Heart left ventricle (tissue), 16 donors: ENCODE results near the gene ARGFX. TPM values are rescaled to one million over a fixed set of nuclear protein-coding genes. Genes with fewer than 3 reads are reported as not detected.

ENCODE experiments used
- ATAC-seq, 4 donors: fragments of 200-7000 bp; cut with Tn5 transposase; one replicate each; pipeline ENCODE4 v1.9.1; 2020 to 2022; ENCODE audit warnings: moderate library complexity in 4 of 4, mild to moderate bottlenecking in 3 of 4, moderate number of reproducible peaks in 1 of 4
- DNase-seq, 5 donors: peaks; one replicate each; pipeline ENCODE4 v3.0.0-alpha.2; 2020
- H3K27ac ChIP-seq, 12 donors: fragments of 200-600 bp; sonication (generic) in 4 of 12; one replicate each; pipeline versions ENCODE4 v1.5.0 to v1.8.0; 2016 to 2022; ENCODE audit warnings: mild to moderate bottlenecking in 2 of 12
- H3K27me3 ChIP-seq, 9 donors: fragments of 200-600 bp; sonication (generic) in 2 of 9; one replicate each; pipeline versions ENCODE4 v1.5.1 to v1.8.0; 2016 to 2022; ENCODE audit warnings: mild to moderate bottlenecking in 3 of 9
- H3K36me3 ChIP-seq, 9 donors: fragments of 200-600 bp; sonication (generic) in 2 of 9; one replicate each; pipeline versions ENCODE4 v1.5.0 to v1.8.0; 2018 to 2022; ENCODE audit warnings: mild to moderate bottlenecking in 2 of 9
- H3K4me1 ChIP-seq, 12 donors: fragments of 200-600 bp; sonication (generic) in 4 of 12; one replicate each; pipeline versions ENCODE4 v1.5.0 to v1.8.0; 2016 to 2022; ENCODE audit warnings: mild to moderate bottlenecking in 3 of 12
- H3K4me3 ChIP-seq, 12 donors: fragments of 200-600 bp; sonication (generic) in 4 of 12; one replicate each; pipeline versions ENCODE4 v1.5.0 to v1.8.0; 2017 to 2022; ENCODE audit warnings: mild to moderate bottlenecking in 9 of 12, moderate library complexity in 4 of 12
- H3K9me3 ChIP-seq, 12 donors: fragments of 200-600 bp; sonication (generic) in 4 of 12; one replicate each; pipeline versions ENCODE4 v1.5.0 to v1.8.0; 2016 to 2022; ENCODE audit warnings: mild to moderate bottlenecking in 1 of 12
- CTCF ChIP-seq, 12 donors: fragments of 200-600 bp; sonication (generic) in 4 of 12; IDR thresholded peaks; one replicate each; pipeline versions ENCODE4 v1.5.0 to v1.8.0; 2018 to 2022; ENCODE audit warnings: antibody characterized with exemption in 12 of 12, mild to moderate bottlenecking in 5 of 12
- POLR2A ChIP-seq, 2 donors: fragments of 450-650 bp; IDR thresholded peaks; one replicate each; pipeline ENCODE4 v1.6.1; 2017; ENCODE audit warnings: antibody characterized with exemption in 2 of 2, mild to moderate bottlenecking in 2 of 2, moderate library complexity in 2 of 2
- WGBS, 4 donors: extraction: QIAGEN DNeasy Blood & Tissue Kit in 2 of 4; methylation state at CpG; one replicate each; pipeline versions ENCODE4 v1.1.5 to v1.1.7; 2013 to 2018; 5-methylcytosine and 5-hydroxymethylcytosine counted together
- intact Hi-C, 10 donors: fragments of 100-400 bp; cut with DNase I; formaldehyde crosslinking; loops; one replicate each; pipeline versions ENCODE4 v1.11.1 to v1.14.2; 2022
- polyA plus RNA-seq, 2 donors: library from polyadenylated mRNA; stranded (reverse); fragments of 200-250 nt; gene quantifications; one replicate each; pipeline ENCODE4 v1.2.3, GENCODE V29; 2013
- total RNA-seq, 9 donors: library from RNA; depleted of rRNA in 2 of 9; stranded (reverse); fragments of >200 nt in 2 of 9; fragmentation: NEBNext Ultra II Directional in 3 of 9; extraction: Animal tissue kit (Norgen Biotek cat#: 25700) in 3 of 9; gene quantifications; one replicate each; pipeline versions ENCODE4 v1.1.0 to v1.2.4, GENCODE V29; 2016 to 2023
- donor health status: ischemic (EF 13 %, LVEDD 7.1; RV severe dilation, severe dysfunction).
- donor health status: healthy with polysubstance abuse.
- donor health status: DM: no; HTN: yes; CAD: no.
- donor health status: DM: no; HTN: no; CAD: no.
- donor health status: ischemic (EF 25% LVEDD 6.9; RV normal size, moderate dysfunction).
- donor health status: ischemic (EF 25% LVEDD 5.7; RV mildly dilated, moderate dysfunction).
- donor health status: healthy.
- donor health status: DM: yes; HTN: yes; CAD: no.
- donor health status: ischemic (EF 35%, LVEDD 5.7; RV mildly dilated, moderate dysfunction).
- donor health status: nonischemic (EF 11% LVEDD 7.7; RV severe dilation, severe dysfunction).
- donor health status: DM: yes; HTN: yes; CAD: no.
- donor health status: PGD.
- donor health status: ischemic (EF 29% LVEDD 5.4; RV normal size, mild dysfunction).
- donor health status: nonischemic (EF 23%, LVEDD 6.1; RV moderate dilation, normal function).

The ARGFX gene
- total and polyA plus RNA-seq, 11 donors = not detected

- DNase-seq = no peak
- Histone ChIP-seq H3K4me3 (no peak overlapping the region), H3K36me3 (peaks cover 0 to 14% (median 0%) of the 10 kb centered on the region in 9 donors), H3K27ac (no peak overlapping the region), H3K9me3 (no peaks in the 10 kb centered on the region), H3K27me3 (no peaks in the 10 kb centered on the region), H3K4me1 (peaks cover 0 to 77% (median 27%) of the 10 kb centered on the region in 12 donors)
- WGBS, 4 donors = 67 to 84% (median 77%) methylated on average over 4 of the region's 4 CpGs
- TF ChIP-seq CTCF (IDR thresholded peaks at IDR 0.05) (no peak), POLR2A (IDR thresholded peaks at IDR 0.05) (no peak)
- intact Hi-C loops = no loop called here
- ATAC-seq = no peak
Observed at GRCh38 chr3:121606106-121606505, 38.4 kb downstream of the ARGFX start.

Other genes starting within 250 kb of the ARGFX start
- 1 to 10 TPM in 2 of 9 donors, under 1 TPM in 7; 0.13 to 1.5 (median 0.39) TPM for gene POLQ, start 22.0 kb upstream of the ARGFX start, total RNA-seq
- under 1 TPM; 0.11 to 0.15 TPM for gene POLQ, start 22.0 kb upstream of the ARGFX start, polyA plus RNA-seq
- gene FBXO40, start 25.4 kb downstream of the ARGFX start, total RNA-seq = 100 to 1,000 TPM in 7 of 9 donors, 10 to 100 TPM in 2; 85.5 to 268 (median 192) TPM
- 10 to 100 TPM in 1 of 2 donors, 1 to 10 TPM in 1; 4.7 to 46.6 TPM for gene FBXO40, start 25.4 kb downstream of the ARGFX start, polyA plus RNA-seq
- 10 to 100 TPM in 7 of 9 donors, 1 to 10 TPM in 2; 7.4 to 72.4 (median 10.6) TPM for gene HCLS1, start 93.0 kb downstream of the ARGFX start, total RNA-seq
- gene HCLS1, start 93.0 kb downstream of the ARGFX start, polyA plus RNA-seq = 10 to 100 TPM in 1 of 2 donors, 1 to 10 TPM in 1; 8.9 to 18.0 TPM
- 10 to 100 TPM; 28.5 to 90.9 (median 44.9) TPM for gene GOLGB1, start 181.8 kb downstream of the ARGFX start, total RNA-seq
- 10 to 100 TPM; 14.4 to 21.4 TPM for gene GOLGB1, start 181.8 kb downstream of the ARGFX start, polyA plus RNA-seq